Body of pancreas (tissue), 4 donors: ENCODE results near the gene UFD1.

Source experiments
- POLR2A ChIP-seq, 3 donors: fragments of 450-650 bp; IDR thresholded peaks; one replicate each; pipeline ENCODE4 v1.6.1; 2016; ENCODE audit warnings: antibody characterized with exemption in 3 of 3, mild to moderate bottlenecking in 2 of 3
- TF ChIP-seq, protein P1 (sequence below), 7 experiments: fragments of 450-650 bp in 4 of 7; fragments of 200-600 bp in 3 of 7; sonication (generic) in 3 of 7; IDR thresholded peaks; one replicate each; pipeline ENCODE4 v1.5.1; 2016 to 2019; ENCODE audit warnings: antibody characterized with exemption in 7 of 7

DNA sequence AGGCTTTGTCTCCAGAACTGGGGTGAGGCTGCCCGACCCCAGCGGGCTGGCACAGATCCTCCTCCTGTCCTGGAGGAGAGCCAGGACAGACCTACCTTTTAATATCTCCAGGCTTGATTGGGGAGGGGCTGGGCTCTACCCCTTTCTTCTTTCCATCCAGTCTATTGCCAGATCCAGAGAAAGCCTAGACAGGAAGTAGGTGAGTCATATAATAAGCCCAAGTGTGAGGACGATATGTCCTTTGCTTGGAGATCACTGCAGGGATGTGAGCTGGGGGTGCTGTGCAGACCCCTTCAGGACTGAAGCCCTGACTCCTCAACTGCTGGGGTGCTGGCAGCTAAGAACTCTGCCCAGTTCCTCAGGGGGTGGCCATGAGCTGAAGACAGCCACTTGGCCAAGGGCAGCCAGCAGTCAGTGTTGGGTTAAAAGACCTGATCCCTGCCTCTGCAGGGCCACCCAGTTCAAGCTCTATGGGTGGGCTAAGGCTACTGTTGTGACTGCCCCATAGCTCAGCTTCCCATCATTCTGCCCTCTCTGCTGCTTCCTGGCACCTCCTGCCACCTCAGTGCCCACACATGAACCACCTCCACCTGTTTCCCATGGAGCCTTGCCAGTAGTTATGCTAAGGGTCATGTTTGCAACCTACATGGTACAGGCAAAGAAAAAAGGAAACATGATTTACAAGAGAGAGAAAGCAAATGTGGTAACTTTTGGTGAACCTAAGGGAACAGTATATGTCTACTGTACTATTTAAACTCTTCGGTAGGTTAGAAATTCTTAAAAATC, 23.2 kb downstream of the UFD1 start:
- no peak for TF ChIP-seq POLR2A (IDR thresholded peaks at IDR 0.05)
- TF ChIP-seq, protein P1, sequence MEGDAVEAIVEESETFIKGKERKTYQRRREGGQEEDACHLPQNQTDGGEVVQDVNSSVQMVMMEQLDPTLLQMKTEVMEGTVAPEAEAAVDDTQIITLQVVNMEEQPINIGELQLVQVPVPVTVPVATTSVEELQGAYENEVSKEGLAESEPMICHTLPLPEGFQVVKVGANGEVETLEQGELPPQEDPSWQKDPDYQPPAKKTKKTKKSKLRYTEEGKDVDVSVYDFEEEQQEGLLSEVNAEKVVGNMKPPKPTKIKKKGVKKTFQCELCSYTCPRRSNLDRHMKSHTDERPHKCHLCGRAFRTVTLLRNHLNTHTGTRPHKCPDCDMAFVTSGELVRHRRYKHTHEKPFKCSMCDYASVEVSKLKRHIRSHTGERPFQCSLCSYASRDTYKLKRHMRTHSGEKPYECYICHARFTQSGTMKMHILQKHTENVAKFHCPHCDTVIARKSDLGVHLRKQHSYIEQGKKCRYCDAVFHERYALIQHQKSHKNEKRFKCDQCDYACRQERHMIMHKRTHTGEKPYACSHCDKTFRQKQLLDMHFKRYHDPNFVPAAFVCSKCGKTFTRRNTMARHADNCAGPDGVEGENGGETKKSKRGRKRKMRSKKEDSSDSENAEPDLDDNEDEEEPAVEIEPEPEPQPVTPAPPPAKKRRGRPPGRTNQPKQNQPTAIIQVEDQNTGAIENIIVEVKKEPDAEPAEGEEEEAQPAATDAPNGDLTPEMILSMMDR (IDR thresholded peaks at IDR 0.05) = no peak
